Placental epithelial cell (primary cell): ENCODE measurements around the gene RAD50. TPM values are rescaled to one million over a fixed set of nuclear protein-coding genes. Genes with fewer than 3 reads are reported as not detected.

Experiments
- total RNA-seq: library from RNA; depleted of rRNA; stranded (reverse); fragments of >200 nt; gene quantifications from 2 replicates; pipeline ENCODE4 v1.2.3, GENCODE V29; 2012

RAD50 gene
- total RNA-seq: 20.0 and 34.9 TPM in 2 replicates

DNA sequence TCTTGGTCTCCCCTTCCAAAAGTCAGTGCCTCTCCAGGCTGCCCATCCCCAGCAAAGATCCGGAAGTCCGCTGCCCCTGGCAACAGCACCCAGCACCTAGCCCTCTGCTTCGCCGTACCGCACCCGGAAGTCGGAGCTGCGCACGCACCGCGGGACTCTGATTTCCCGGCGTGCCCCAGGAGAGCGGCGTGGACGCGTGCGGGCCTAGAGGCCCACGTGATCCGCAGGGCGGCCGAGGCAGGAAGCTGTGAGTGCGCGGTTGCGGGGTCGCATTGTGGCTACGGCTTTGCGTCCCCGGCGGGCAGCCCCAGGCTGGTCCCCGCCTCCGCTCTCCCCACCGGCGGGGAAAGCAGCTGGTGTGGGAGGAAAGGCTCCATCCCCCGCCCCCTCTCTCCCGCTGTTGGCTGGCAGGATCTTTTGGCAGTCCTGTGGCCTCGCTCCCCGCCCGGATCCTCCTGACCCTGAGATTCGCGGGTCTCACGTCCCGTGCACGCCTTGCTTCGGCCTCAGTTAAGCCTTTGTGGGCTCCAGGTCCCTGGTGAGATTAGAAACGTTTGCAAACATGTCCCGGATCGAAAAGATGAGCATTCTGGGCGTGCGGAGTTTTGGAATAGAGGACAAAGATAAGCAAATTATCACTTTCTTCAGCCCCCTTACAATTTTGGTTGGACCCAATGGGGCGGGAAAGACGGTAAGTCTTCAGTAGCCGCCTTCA lies at the start of gene RAD50:
Gene RAD50, plus strand, starts transcription at position 215 of the 715 bp plus-strand sequence. Its CDS starts 348 bp downstream, at position 563.

DNA sequence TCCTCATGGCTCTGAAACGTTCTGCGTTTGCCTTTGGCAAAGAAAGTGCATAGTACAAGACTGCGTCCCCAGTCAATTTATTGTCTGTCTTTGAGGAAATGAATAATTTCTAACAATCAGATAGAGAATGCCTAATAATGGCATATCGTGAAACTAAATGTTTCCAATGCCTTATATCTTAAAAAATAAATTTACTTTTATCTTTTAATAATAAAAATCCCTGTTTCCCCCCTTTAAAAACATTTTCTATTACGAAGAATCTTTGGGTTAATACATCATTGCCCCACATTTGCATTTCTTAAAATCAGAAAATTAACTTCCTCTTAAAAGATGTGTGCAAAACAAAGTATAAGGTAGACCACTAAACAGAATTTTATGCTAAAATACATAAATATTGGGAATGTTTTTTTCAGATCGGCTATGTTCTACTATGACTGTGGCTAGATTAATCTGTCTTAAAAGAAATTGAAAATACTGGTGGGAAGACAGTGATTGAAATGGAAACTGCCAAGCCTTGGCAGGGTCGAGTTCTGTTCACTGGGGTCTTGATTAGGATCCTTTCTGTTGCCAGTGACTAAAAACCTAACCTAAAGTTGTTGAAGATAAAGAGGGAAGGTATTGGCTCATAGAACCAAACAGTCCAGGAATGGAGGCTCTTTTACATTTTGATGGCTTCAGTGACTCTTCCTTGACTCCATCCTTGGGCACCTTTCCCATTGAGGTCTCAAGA lies 13.1 kb upstream of the RAD50 start, which contains the start of gene IL5:
Gene IL5, minus strand, starts transcription at position 51 of the 730 bp plus-strand sequence. Its CDS starts 44 bp downstream, at position 7.

DNA sequence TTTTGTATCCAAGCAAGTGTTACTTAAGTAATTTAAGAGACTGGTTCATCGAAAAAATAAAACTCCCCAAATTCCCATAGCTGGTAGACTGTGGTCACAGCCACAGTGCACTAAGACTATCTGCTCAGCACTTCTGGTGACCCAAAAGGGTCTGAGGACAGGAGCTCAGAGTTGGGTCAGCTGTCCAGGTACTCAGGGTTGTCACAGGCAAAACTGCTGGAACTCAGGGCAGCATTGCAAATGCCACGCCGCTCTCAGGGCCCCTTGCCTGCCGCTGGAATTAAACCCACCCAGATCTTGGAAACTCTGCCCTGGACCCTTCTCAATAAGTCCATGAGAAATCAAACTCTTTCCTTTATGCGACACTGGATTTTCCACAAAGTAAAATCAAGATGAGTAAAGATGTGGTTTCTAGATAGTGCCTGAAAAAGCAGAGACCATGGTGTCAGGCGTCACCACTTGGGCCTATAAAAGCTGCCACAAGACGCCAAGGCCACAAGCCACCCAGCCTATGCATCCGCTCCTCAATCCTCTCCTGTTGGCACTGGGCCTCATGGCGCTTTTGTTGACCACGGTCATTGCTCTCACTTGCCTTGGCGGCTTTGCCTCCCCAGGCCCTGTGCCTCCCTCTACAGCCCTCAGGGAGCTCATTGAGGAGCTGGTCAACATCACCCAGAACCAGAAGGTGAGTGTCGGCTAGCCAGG lies 101.1 kb downstream of the RAD50 start, which contains the start of gene IL13:
Gene IL13, plus strand, starts transcription at position 498 of the 705 bp plus-strand sequence. Its CDS starts 14 bp downstream, at position 512.

DNA sequence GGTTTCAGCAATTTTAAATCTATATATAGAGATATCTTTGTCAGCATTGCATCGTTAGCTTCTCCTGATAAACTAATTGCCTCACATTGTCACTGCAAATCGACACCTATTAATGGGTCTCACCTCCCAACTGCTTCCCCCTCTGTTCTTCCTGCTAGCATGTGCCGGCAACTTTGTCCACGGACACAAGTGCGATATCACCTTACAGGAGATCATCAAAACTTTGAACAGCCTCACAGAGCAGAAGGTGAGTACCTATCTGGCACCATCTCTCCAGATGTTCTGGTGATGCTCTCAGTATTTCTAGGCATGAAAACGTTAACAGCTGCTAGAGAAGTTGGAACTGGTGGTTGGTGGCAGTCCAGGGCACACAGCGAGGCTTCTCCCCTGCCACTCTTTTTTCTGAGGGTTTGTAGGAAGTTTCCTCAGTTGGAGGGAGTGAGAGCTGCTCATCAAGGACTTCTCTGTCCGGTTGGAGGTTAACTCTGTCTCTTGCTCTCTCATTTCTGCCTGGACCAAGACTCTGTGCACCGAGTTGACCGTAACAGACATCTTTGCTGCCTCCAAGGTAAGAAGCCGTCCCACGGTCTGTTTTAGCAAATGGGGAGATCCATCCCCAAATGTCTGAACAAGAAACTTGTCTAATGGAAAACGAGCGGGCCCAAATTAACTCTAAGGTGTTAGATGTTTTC lies 117.3 kb downstream of the RAD50 start, which contains the start of gene IL4:
Gene IL4, plus strand, starts transcription at position 51 of the 692 bp plus-strand sequence. Its CDS starts 62 bp downstream, at position 113.

Other genes with a start within 250 kb of the RAD50 start
- 52.6 and 62.8 TPM in 2 replicates for gene SLC22A5, start 187.3 kb upstream of the RAD50 start, total RNA-seq
- 5.1 and 5.3 TPM in 2 replicates for gene IRF1, start 66.2 kb upstream of the RAD50 start, total RNA-seq
- gene IL5, start 13.5 kb upstream of the RAD50 start, total RNA-seq: not detected in 2 replicates
- gene IL13, start 101.2 kb downstream of the RAD50 start, total RNA-seq: not detected in 2 replicates
- not detected in 2 replicates for gene IL4, start 117.0 kb downstream of the RAD50 start, total RNA-seq
- 6.0 and 9.0 TPM in 2 replicates for gene KIF3A, start 180.6 kb downstream of the RAD50 start, total RNA-seq
- 0.76 and 1.2 TPM in 2 replicates for gene CCNI2, start 190.4 kb downstream of the RAD50 start, total RNA-seq
- gene SEPTIN8, start 220.3 kb downstream of the RAD50 start, total RNA-seq: 97.4 and 129 TPM in 2 replicates